22Rv1 (cell line): ENCODE data around the gene EMC10.

Experiments used
- ZFX ChIP-seq: fragments of 450-650 bp; IDR thresholded peaks from 2 replicates; pipeline ENCODE4 v1.6.1; 2017; ENCODE audit warnings: antibody characterized with exemption, borderline replicate concordance
- TF ChIP-seq, protein P1 (sequence below): fragments of 450-650 bp; IDR thresholded peaks from 2 replicates; pipeline ENCODE4 v1.5.1; 2017; ENCODE audit warnings: mild to moderate bottlenecking

DNA sequence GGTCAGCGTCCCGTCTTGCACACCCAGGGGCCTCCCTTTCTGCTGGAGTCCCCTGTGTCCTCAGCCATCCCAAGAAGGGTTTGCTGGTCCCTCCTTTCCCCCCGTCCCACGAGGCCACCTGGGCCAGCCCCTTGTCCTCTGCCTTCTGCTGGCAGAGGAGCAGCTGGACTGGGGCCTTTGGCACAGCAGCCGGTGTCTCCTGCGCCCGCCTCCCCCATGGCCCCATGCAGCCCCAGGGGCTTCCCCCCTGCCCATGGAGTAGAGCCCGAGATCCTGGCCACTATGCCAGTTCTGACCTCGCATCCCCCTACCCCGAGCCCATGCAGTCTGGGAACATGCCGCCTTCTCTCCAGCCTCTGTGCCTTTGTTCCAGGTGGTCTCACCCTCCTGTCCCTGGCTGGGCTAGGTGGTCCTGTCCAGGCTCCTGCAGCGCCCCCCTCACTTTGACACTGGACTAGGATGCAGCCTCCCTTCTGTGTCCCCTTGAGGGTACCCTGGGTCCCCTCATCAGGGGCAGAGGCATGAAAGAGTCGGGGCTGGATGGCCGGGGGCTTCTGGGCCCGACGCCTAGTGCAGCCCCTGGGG, 6.1 kb downstream of the EMC10 start:
- TF ChIP-seq, protein P1, sequence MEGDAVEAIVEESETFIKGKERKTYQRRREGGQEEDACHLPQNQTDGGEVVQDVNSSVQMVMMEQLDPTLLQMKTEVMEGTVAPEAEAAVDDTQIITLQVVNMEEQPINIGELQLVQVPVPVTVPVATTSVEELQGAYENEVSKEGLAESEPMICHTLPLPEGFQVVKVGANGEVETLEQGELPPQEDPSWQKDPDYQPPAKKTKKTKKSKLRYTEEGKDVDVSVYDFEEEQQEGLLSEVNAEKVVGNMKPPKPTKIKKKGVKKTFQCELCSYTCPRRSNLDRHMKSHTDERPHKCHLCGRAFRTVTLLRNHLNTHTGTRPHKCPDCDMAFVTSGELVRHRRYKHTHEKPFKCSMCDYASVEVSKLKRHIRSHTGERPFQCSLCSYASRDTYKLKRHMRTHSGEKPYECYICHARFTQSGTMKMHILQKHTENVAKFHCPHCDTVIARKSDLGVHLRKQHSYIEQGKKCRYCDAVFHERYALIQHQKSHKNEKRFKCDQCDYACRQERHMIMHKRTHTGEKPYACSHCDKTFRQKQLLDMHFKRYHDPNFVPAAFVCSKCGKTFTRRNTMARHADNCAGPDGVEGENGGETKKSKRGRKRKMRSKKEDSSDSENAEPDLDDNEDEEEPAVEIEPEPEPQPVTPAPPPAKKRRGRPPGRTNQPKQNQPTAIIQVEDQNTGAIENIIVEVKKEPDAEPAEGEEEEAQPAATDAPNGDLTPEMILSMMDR = no peak
- no peak for TF ChIP-seq ZFX
